ENCODE measurements around the gene LY6G5B.

LY6G5B gene

DNA sequence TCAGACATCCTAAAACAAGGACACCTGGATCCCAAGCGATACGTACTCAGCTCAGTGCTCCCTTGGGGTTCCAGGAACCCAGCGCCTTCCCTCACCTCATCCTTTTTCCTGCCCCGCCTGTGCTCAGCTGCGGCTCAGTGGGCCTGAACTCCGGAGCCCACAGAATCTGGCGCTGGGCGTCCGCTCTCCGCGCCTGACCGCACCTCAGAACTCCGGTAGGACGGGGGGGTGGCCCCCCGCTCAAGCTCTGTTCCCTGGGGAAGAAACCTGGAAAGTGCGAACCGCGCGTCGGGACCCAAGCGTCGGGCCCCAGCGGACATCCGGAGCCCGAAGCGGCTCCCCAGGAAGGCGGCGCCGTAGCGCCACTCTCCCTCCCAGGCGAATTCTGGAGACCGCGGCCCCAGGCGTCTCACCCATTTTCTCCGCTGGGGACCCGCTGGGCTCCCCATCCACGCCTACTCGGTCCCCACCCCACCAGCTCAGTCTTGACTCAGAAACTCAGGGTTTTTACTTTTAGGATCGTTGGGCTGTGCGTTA lies 11.4 kb downstream of the LY6G5B start:
- no peaks in the 10 kb centered on the region for H3K79me2 ChIP-seq (ENCODE audit: insufficient read depth, low read length)
- no peak overlapping the region for H3K27ac ChIP-seq (ENCODE audit: low read depth, low read length, poor library complexity, severe bottlenecking)
- peaks cover 16% of the 10 kb centered on the region for H3K4me1 ChIP-seq (ENCODE audit: insufficient read depth, low read length, severe bottlenecking)
- no peaks in the 10 kb centered on the region for H3K9me3 ChIP-seq (ENCODE audit: low read length)
- H2AFZ ChIP-seq (ENCODE audit: low read length), result no peak overlapping the region
- H3K9ac ChIP-seq (ENCODE audit: low read length), result peak overlapping the region; percentile 30; the same call in 1 of the 2 replicates
- H3K36me3 ChIP-seq (ENCODE audit: insufficient read depth, low read length), result peaks cover 6% of the 10 kb centered on the region; the same call in 1 of the 2 replicates
- no peaks in the 10 kb centered on the region for H3F3A ChIP-seq (ENCODE audit: insufficient read depth, low read length)
- H3K4me3 ChIP-seq (ENCODE audit: low read depth, low read length, poor library complexity, severe bottlenecking), result peak overlapping the region; percentile 49
- H3K27me3 ChIP-seq (ENCODE audit: insufficient read depth, low read length), result no peaks in the 10 kb centered on the region
- peak overlapping the region; percentile 69 for H3K4me2 ChIP-seq (ENCODE audit: low read length)
- H4K20me1 ChIP-seq (ENCODE audit: insufficient read depth, low read length), result no peaks in the 10 kb centered on the region
- no peak for TF ChIP-seq EZH2 (IDR thresholded peaks at IDR 0.05; ENCODE audit: borderline replicate concordance, low read length)
- TF ChIP-seq, protein P1, sequence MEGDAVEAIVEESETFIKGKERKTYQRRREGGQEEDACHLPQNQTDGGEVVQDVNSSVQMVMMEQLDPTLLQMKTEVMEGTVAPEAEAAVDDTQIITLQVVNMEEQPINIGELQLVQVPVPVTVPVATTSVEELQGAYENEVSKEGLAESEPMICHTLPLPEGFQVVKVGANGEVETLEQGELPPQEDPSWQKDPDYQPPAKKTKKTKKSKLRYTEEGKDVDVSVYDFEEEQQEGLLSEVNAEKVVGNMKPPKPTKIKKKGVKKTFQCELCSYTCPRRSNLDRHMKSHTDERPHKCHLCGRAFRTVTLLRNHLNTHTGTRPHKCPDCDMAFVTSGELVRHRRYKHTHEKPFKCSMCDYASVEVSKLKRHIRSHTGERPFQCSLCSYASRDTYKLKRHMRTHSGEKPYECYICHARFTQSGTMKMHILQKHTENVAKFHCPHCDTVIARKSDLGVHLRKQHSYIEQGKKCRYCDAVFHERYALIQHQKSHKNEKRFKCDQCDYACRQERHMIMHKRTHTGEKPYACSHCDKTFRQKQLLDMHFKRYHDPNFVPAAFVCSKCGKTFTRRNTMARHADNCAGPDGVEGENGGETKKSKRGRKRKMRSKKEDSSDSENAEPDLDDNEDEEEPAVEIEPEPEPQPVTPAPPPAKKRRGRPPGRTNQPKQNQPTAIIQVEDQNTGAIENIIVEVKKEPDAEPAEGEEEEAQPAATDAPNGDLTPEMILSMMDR (IDR thresholded peaks at IDR 0.05; ENCODE audit: low read length), result no peak
- H3K9me2 ChIP-seq (ENCODE audit: low read depth, low read length), result no peaks in the 10 kb centered on the region

DNA sequence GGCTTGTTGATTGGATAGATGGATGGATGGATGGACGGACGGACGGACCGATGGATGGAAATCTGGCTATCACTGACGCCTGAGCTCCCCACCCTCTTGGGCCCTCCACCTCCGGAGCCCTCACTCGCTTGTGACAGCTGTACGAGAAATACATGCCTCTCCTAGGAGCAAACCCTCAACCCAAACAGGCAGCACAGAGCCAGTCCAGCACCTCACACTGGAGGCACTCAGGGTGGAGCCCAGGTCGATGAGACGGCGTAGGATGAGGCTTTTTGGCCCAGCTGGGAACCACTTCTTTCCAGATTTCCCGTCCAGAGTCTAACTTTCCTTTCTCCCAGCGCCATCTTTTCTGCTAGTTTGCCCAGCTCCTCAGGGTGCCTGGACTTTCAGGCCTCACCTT lies 13.8 kb downstream of the LY6G5B start:
- Histone ChIP-seq H4K20me1 (ENCODE audit: insufficient read depth, low read length) (no peaks in the 10 kb centered on the region), H3K27me3 (ENCODE audit: insufficient read depth, low read length) (no peaks in the 10 kb centered on the region), H3K27ac (ENCODE audit: low read depth, low read length, poor library complexity, severe bottlenecking) (no peak overlapping the region), H3K9me3 (ENCODE audit: low read length) (no peaks in the 10 kb centered on the region), H3K79me2 (ENCODE audit: insufficient read depth, low read length) (no peaks in the 10 kb centered on the region), H2AFZ (ENCODE audit: low read length) (no peak overlapping the region), H3K4me3 (ENCODE audit: low read depth, low read length, poor library complexity, severe bottlenecking) (no peak overlapping the region), H3K4me1 (ENCODE audit: insufficient read depth, low read length, severe bottlenecking) (peaks cover 12% of the 10 kb centered on the region), H3K36me3 (ENCODE audit: insufficient read depth, low read length) (peaks cover 30% of the 10 kb centered on the region), H3K9ac (ENCODE audit: low read length) (no peak overlapping the region), H3F3A (ENCODE audit: insufficient read depth, low read length) (no peaks in the 10 kb centered on the region), H3K9me2 (ENCODE audit: low read depth, low read length) (no peaks in the 10 kb centered on the region), H3K4me2 (ENCODE audit: low read length) (no peak overlapping the region)
- TF ChIP-seq, protein P1 (IDR thresholded peaks at IDR 0.05; ENCODE audit: low read length), result no peak
- no peak for TF ChIP-seq EZH2 (IDR thresholded peaks at IDR 0.05; ENCODE audit: borderline replicate concordance, low read length)

- no peaks in the 10 kb centered on the region for H3K27me3 ChIP-seq (ENCODE audit: insufficient read depth, low read length)
- no peaks in the 10 kb centered on the region for H3F3A ChIP-seq (ENCODE audit: insufficient read depth, low read length)
- no peaks in the 10 kb centered on the region for H3K79me2 ChIP-seq (ENCODE audit: insufficient read depth, low read length)
- H3K36me3 ChIP-seq (ENCODE audit: insufficient read depth, low read length), result peaks cover 46% of the 10 kb centered on the region
- H2AFZ ChIP-seq (ENCODE audit: low read length), result no peak overlapping the region
- no peaks in the 10 kb centered on the region for H3K9me2 ChIP-seq (ENCODE audit: low read depth, low read length)
- H4K20me1 ChIP-seq (ENCODE audit: insufficient read depth, low read length), result no peaks in the 10 kb centered on the region
- H3K4me3 ChIP-seq (ENCODE audit: low read depth, low read length, poor library complexity, severe bottlenecking), result no peak overlapping the region
- no peak overlapping the region for H3K27ac ChIP-seq (ENCODE audit: low read depth, low read length, poor library complexity, severe bottlenecking)
- H3K9ac ChIP-seq (ENCODE audit: low read length), result no peak overlapping the region
- TF ChIP-seq EZH2 (IDR thresholded peaks at IDR 0.05; ENCODE audit: borderline replicate concordance, low read length), result no peak
- TF ChIP-seq, protein P1 (IDR thresholded peaks at IDR 0.05; ENCODE audit: low read length), result no peak
- H3K4me2 ChIP-seq (ENCODE audit: low read length), result no peak overlapping the region
- no peaks in the 10 kb centered on the region for H3K9me3 ChIP-seq (ENCODE audit: low read length)
- H3K4me1 ChIP-seq (ENCODE audit: insufficient read depth, low read length, severe bottlenecking), result peaks cover 9% of the 10 kb centered on the region
These were observed 16.7 kb downstream of the LY6G5B start for GRCh38 chr6:31686483-31686882.

Measured in OCI-LY1 (cell line).